ENCODE data around the gene ANKS1B. TPM values are rescaled to one million over a fixed set of nuclear protein-coding genes. Genes with fewer than 3 reads are reported as not detected.
"Not testable (repeated sequence)": the region's sequence is repeated elsewhere in the genome, so short reads cannot be mapped to it uniquely, and the experiment has no call there.

Gene ANKS1B
- total RNA-seq, 4 donors from 2014 or later, result 16.6 to 62.6 (median 40.2) TPM

DNA sequence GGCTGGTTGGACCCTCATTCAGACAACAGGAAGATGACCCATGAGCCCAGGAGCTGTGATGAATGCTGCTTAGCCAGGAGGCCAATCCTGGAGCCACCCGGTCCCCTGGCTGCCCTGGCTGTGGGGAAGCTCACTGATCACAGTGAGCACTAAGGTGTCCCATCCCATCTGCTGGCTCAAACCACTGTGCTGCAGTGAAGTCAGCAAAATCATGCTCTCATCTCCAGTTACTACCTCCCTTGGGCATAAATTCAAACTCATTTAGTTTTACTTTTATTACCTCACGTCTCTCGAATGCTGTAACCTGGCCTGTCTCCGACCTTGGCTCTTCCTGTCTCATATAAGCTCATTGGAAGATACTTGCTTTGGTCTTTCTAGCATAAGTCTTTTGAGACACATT lies 1227.3 kb downstream of the ANKS1B start:
- H3K4me1 ChIP-seq, result no peaks in the 10 kb centered on the region
- no peaks in the 10 kb centered on the region for H3K27me3 ChIP-seq
- H3K9me3 ChIP-seq, result no peaks in the 10 kb centered on the region
- DNase-seq, result peak; percentile 20 to 25
- TF ChIP-seq, protein P1, sequence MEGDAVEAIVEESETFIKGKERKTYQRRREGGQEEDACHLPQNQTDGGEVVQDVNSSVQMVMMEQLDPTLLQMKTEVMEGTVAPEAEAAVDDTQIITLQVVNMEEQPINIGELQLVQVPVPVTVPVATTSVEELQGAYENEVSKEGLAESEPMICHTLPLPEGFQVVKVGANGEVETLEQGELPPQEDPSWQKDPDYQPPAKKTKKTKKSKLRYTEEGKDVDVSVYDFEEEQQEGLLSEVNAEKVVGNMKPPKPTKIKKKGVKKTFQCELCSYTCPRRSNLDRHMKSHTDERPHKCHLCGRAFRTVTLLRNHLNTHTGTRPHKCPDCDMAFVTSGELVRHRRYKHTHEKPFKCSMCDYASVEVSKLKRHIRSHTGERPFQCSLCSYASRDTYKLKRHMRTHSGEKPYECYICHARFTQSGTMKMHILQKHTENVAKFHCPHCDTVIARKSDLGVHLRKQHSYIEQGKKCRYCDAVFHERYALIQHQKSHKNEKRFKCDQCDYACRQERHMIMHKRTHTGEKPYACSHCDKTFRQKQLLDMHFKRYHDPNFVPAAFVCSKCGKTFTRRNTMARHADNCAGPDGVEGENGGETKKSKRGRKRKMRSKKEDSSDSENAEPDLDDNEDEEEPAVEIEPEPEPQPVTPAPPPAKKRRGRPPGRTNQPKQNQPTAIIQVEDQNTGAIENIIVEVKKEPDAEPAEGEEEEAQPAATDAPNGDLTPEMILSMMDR (IDR thresholded peaks at IDR 0.05), result no peak
- TF ChIP-seq POLR2A (IDR thresholded peaks at IDR 0.05), result no peak
- intact Hi-C loops (cut with DNase I; ENCODE audit: low total_unique reads), result no loop called here
- peak overlapping the region in 1 of 2 donors; percentile 72 for H3K27ac ChIP-seq
- H3K4me3 ChIP-seq, result no peak overlapping the region
- no peaks in the 10 kb centered on the region for H3K36me3 ChIP-seq

DNA sequence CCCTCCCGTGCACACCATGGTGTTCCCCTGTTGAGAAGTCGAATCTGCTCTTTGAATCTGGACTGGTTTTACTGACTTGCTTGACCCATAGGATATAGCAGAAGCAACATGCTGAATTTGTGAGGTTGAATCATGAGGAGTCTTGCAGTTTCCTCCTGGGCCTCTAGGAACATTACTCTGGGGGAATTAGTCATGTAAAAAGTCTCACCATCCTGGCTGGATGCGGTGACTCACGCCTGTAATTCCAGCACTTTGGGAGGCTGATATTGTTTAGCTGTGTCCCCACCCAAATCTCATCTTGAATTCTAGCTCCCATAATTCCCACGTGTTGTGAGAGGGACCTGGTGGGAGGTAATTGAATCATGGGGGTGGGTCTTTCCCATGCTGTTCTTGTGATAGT lies 1228.9 kb downstream of the ANKS1B start:
- DNase-seq; intact Hi-C loops (cut with DNase I; ENCODE audit: low total_unique reads); H3K36me3 ChIP-seq; H3K27me3 ChIP-seq; H3K4me1 ChIP-seq; H3K27ac ChIP-seq; H3K9me3 ChIP-seq; H3K4me3 ChIP-seq: not testable (repeated sequence)

DNA sequence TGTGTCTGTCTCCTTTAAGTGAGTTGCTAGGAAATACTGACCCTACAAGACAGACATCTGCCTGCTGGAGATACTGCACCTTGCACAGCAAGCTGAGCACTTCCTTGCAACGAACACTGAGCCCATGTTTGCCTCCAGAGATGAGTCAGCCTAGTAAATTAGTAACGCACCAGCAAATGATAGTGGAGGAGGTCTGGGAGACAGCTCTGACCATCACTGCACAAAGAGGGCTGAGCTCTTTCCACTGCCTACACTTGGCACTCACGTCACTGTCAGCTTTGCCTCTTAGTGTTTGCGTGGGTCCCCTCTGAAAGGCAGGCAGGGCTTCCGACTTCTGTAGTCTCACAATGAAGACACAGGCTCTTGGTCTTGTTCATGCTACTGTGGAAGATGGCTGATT lies 1230.6 kb downstream of the ANKS1B start:
- no peak overlapping the region for H3K4me3 ChIP-seq
- no peaks in the 10 kb centered on the region for H3K4me1 ChIP-seq
- no peak overlapping the region for H3K27ac ChIP-seq
- intact Hi-C loops (cut with DNase I; ENCODE audit: low total_unique reads), result no loop called here
- H3K36me3 ChIP-seq, result no peaks in the 10 kb centered on the region
- no peaks in the 10 kb centered on the region for H3K27me3 ChIP-seq
- no peak for TF ChIP-seq POLR2A (IDR thresholded peaks at IDR 0.05)
- TF ChIP-seq, protein P1 (IDR thresholded peaks at IDR 0.05), result no peak
- no peaks in the 10 kb centered on the region for H3K9me3 ChIP-seq
- DNase-seq, result no peak

DNA sequence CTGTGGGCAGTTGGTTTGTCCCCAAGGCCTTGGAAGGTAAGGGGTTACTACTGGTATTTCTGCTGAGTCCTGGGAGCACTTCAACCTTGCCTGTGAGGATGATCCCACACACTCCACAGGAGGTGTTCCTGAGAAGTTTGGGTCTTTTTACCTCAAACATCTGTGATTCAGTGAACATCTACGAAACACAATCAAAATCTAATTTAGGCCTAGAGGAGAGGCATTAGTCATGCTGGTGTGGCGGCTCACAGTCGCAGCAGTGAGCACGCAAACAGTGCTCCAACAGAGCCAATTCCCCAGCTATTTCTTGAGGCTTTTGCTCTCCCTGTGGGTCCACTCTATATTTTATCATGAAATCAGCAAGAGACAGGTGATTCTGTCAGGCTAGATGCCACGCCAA lies 1232.0 kb downstream of the ANKS1B start:
- intact Hi-C loops (cut with DNase I; ENCODE audit: low total_unique reads), result no loop called here
- no peaks in the 10 kb centered on the region for H3K4me1 ChIP-seq
- no peaks in the 10 kb centered on the region for H3K36me3 ChIP-seq
- no peaks in the 10 kb centered on the region for H3K27me3 ChIP-seq
- no peak for TF ChIP-seq POLR2A (IDR thresholded peaks at IDR 0.05)
- TF ChIP-seq, protein P1 (IDR thresholded peaks at IDR 0.05), result no peak
- H3K9me3 ChIP-seq, result no peaks in the 10 kb centered on the region
- H3K27ac ChIP-seq, result no peak overlapping the region
- no peak for DNase-seq
- H3K4me3 ChIP-seq, result no peak overlapping the region

DNA sequence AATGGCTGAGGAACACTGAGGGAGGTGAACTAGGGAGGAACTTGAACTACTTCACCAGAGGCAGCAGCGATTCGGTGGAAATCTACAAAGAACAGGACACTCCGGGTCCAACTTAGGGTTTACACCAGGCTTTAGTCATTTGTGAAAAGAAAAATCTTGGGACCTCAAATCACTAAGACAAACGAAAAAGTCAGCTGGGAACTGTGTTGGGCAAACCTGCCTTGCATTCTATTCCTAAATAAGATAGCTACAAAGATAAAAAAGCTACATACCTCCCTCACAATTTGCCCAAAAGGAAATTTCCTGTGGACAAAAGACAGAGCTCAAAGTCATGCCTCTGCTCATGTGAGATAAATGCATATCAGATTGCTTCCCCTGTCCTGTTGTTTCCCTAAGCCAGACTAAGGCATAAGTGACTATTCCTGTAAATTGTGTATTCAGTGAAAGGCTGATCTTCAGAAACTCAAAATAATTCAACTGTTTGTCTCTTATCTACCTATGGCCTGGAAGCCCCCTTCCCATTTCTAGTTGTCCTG lies 1233.1 kb downstream of the ANKS1B start:
- no peaks in the 10 kb centered on the region for H3K9me3 ChIP-seq
- H3K27ac ChIP-seq, result no peak overlapping the region
- no peak overlapping the region for H3K4me3 ChIP-seq
- TF ChIP-seq, protein P1 (IDR thresholded peaks at IDR 0.05), result no peak
- no peak for TF ChIP-seq POLR2A (IDR thresholded peaks at IDR 0.05)
- no peaks in the 10 kb centered on the region for H3K4me1 ChIP-seq
- DNase-seq, result no peak
- intact Hi-C loops (cut with DNase I; ENCODE audit: low total_unique reads), result no loop called here
- H3K36me3 ChIP-seq, result no peaks in the 10 kb centered on the region
- no peaks in the 10 kb centered on the region for H3K27me3 ChIP-seq

DNA sequence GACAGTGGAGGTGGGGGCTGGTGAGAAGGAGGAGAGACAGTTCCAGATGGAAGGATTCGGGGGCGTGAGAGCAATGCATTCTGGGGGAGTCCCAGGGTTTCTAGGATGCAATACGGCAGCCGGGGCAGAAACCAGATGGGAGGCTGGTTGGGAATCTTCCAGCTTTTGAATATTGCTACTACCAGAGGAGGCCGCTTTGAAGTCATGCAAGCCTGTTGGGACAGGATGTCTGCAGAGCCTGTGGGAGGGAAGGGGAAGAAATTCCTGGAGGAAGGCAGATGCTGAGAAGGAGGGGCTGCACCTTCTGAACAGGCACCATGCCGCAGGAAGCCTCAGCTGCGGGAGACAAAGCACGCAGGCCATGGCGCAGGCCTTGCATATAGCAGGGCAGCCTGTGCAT lies 1234.2 kb downstream of the ANKS1B start:
- Histone ChIP-seq H3K27me3 (no peaks in the 10 kb centered on the region), H3K9me3 (no peaks in the 10 kb centered on the region), H3K4me3 (no peak overlapping the region), H3K4me1 (no peaks in the 10 kb centered on the region), H3K36me3 (no peaks in the 10 kb centered on the region), H3K27ac (no peak overlapping the region)
- DNase-seq, result peak in 1 of 2 donors; percentile 20
- intact Hi-C loops (cut with DNase I; ENCODE audit: low total_unique reads), result no loop called here
- TF ChIP-seq, protein P1 (IDR thresholded peaks at IDR 0.05), result no peak
- TF ChIP-seq POLR2A (IDR thresholded peaks at IDR 0.05), result no peak
